A673 (cell line): Measurements from ENCODE around the gene HOXA1. TPM values are rescaled to one million over a fixed set of nuclear protein-coding genes. Genes with fewer than 3 reads are reported as not detected.

ENCODE experiments used
- BruUV-seq: library from RNA; stranded (reverse); fragments of 400-500 nt; replicated peaks from 2 replicates; lab custom pipeline; 2021; lab: Mats Ljungman, UMichigan
- CTCF ChIA-PET: fragments of 300-600 bp; sonication (Branson Sonifier 250); formaldehyde crosslinking; loops from one replicate; lab custom pipeline; 2022; ENCODE audit warnings: antibody characterized with exemption; lab: Charles Lee
- POLR2A ChIA-PET: fragments of 300-600 bp; sonication (Branson Sonifier 250); formaldehyde crosslinking; loops from one replicate; lab custom pipeline; 2022; ENCODE audit warnings: antibody characterized with exemption; ENCODE audit not compliant: low non-redundant PET; lab: Charles Lee
- DNase-seq: peaks from one replicate; pipeline ENCODE4 v3.0.0-alpha.2; 2015; ENCODE audit warnings: low spot score
- H3K27ac ChIP-seq: fragments of 200-600 bp; sonication (generic); 2 replicates; pipeline ENCODE4 v1.5.1; 2016; ENCODE audit warnings: mixed run types, low read depth, mild to moderate bottlenecking, mixed read lengths, antibody characterized with exemption, low read length; ENCODE audit not compliant: poor library complexity, severe bottlenecking
- H3K27me3 ChIP-seq: fragments of 200-600 bp; sonication (generic); replicated peaks from 2 replicates; pipeline ENCODE4 v1.6.1; 2017; ENCODE audit warnings: mixed run types, low read depth, mild to moderate bottlenecking, mixed read lengths, antibody characterized with exemption, low read length; ENCODE audit not compliant: insufficient read depth, poor library complexity
- H3K36me3 ChIP-seq: fragments of 200-600 bp; sonication (generic); 2 replicates; pipeline ENCODE4 v1.6.1; 2016; ENCODE audit warnings: mixed run types, mild to moderate bottlenecking, mixed read lengths, antibody characterized with exemption, low read length; ENCODE audit not compliant: insufficient read depth, poor library complexity, severe bottlenecking
- H3K4me1 ChIP-seq: fragments of 200-600 bp; sonication (generic); 2 replicates; pipeline ENCODE4 v1.6.1; 2017; ENCODE audit warnings: mixed run types, mild to moderate bottlenecking, mixed read lengths, antibody characterized with exemption, low read length; ENCODE audit not compliant: insufficient read depth, poor library complexity, severe bottlenecking
- H3K4me3 ChIP-seq: fragments of 200-600 bp; sonication (generic); 2 replicates; pipeline ENCODE4 v1.5.1; 2016; ENCODE audit warnings: low read depth, mixed run types, mild to moderate bottlenecking, mixed read lengths, low read length; ENCODE audit not compliant: poor library complexity, severe bottlenecking
- H3K9me3 ChIP-seq: fragments of 200-600 bp; sonication (generic); 2 replicates; pipeline ENCODE4 v1.6.1; 2016; ENCODE audit warnings: mixed run types, low read depth, mild to moderate bottlenecking, mixed read lengths, antibody characterized with exemption, low read length; ENCODE audit not compliant: poor library complexity, severe bottlenecking
- CTCF ChIP-seq: fragments of 300-800, 200-600 bp; sonication (generic); conservative IDR thresholded peaks from 2 replicates; pipeline ENCODE4 v1.5.1; 2017; ENCODE audit warnings: low read depth, mild to moderate bottlenecking, antibody characterized with exemption, low read length, moderate library complexity, mixed read lengths
- EZH2 ChIP-seq: fragments of 200-600 bp; sonication (generic); IDR thresholded peaks from 2 replicates; pipeline ENCODE4 v1.6.1; 2017; ENCODE audit warnings: borderline replicate concordance, low read depth, mild to moderate bottlenecking, mixed read lengths, antibody characterized with exemption, low read length; ENCODE audit not compliant: poor library complexity, severe bottlenecking
- intact Hi-C: fragments of 100-400 bp; cut with micrococcal nuclease; formaldehyde crosslinking; loops from one replicate; pipeline ENCODE4 v1.10.0; 2022; ENCODE audit not compliant: unreplicated experiment
- total RNA-seq: library from RNA; stranded (reverse); gene quantifications from 2 replicates; pipeline ENCODE4 v1.2.3, GENCODE V29; 2021

The HOXA1 gene
- total RNA-seq, 1 experiment from 2014 or later: not detected

- DNase-seq: no peak
- intact Hi-C loops: no loop called here
These were observed 33.3 kb upstream of the HOXA1 start for GRCh38 chr7:27128776-27129728.

GRCh38 chr7:27128034-27128433 lies 32.2 kb upstream of the HOXA1 start:
- intact Hi-C loops: no loop called here
- Histone ChIP-seq H3K36me3 (no peaks in the 10 kb centered on the region), H3K27ac (no peak overlapping the region), H3K27me3 (peaks cover 100% of the 10 kb centered on the region), H3K4me3 (no peak overlapping the region), H3K4me1 (no peaks in the 10 kb centered on the region), H3K9me3 (no peaks in the 10 kb centered on the region)
- BruUV-seq: no TSS peak
- no peak for DNase-seq
- POLR2A ChIA-PET: no interaction called here
- TF ChIP-seq EZH2: no peak
- no peak for TF ChIP-seq CTCF
- CTCF ChIA-PET: no interaction called here

More at GRCh38 chr7:27128776-27129728, 33.3 kb upstream of the HOXA1 start:
- ChIA-PET CTCF (no interaction called here), POLR2A (no interaction called here)
- Histone ChIP-seq H3K9me3 (no peaks in the 10 kb centered on the region), H3K27me3 (peaks cover 100% of the 10 kb centered on the region), H3K4me3 (no peak overlapping the region), H3K36me3 (no peaks in the 10 kb centered on the region), H3K27ac (no peak overlapping the region), H3K4me1 (no peaks in the 10 kb centered on the region)
- TF ChIP-seq EZH2 (peak; percentile 57), CTCF (no peak)
- BruUV-seq: no TSS peak

- H3K36me3 ChIP-seq: no peaks in the 10 kb centered on the region
- CTCF ChIA-PET: no interaction called here
- H3K4me1 ChIP-seq: no peaks in the 10 kb centered on the region
- H3K27me3 ChIP-seq: peaks cover 100% of the 10 kb centered on the region
- intact Hi-C loops: no loop called here
- no peak overlapping the region for H3K27ac ChIP-seq
- no peaks in the 10 kb centered on the region for H3K9me3 ChIP-seq
- POLR2A ChIA-PET: interaction anchor here (0.7 kb wide), 1 partner anchor 32 kb away, joined by 3 read pairs; no protein-coding TSS in a partner anchor
- DNase-seq: no peak
- no peak overlapping the region for H3K4me3 ChIP-seq
- BruUV-seq: no TSS peak
- TF ChIP-seq EZH2 (no peak), CTCF (no peak)
These were observed 31.0 kb upstream of the HOXA1 start for GRCh38 chr7:27126596-27127327.
